ENCODE measurements around the gene ISM1. TPM values are rescaled to one million over a fixed set of nuclear protein-coding genes. Genes with fewer than 3 reads are reported as not detected.

ISM1 gene
- total RNA-seq (2014; rRNA removed; shearing (Covaris generic)): 0.03 and 0.08 TPM in 2 replicates

GRCh38 chr20:13220904-13221297 is at the start of gene ISM1:
TSS of gene ISM1 (plus strand) at chr20:13221274. CDS start at chr20:13221777, 503 bp downstream.

Other genes starting within 250 kb of the ISM1 start
- 2.6 and 3.0 TPM in 2 replicates for gene SPTLC3, start 212.3 kb upstream of the ISM1 start, total RNA-seq (2014; rRNA removed; shearing (Covaris generic))